ENCODE data around the gene USP48. TPM values are rescaled to one million over a fixed set of nuclear protein-coding genes. Genes with fewer than 3 reads are reported as not detected.

The USP48 gene
- total and polyA plus RNA-seq, 2 donors (not counting 1 experiment from before 2014, with no cell fraction given): 34.1 to 45.6 TPM

GRCh38 chr1:21801100-21801499 lies 18.2 kb upstream of the USP48 start:
- Histone ChIP-seq H4K20me1 (ENCODE audit: control insufficient read depth, extremely low read depth, insufficient read depth, low read length) (no peaks in the 10 kb centered on the region), H2AFZ (ENCODE audit: low read length) (no peak overlapping the region), H3K36me3 (ENCODE audit: control insufficient read depth, insufficient read depth, low read length) (no peaks in the 10 kb centered on the region), H3K9ac (ENCODE audit: insufficient read depth, low read length) (no peak overlapping the region), H3K79me2 (ENCODE audit: control insufficient read depth, insufficient read depth, low read length) (no peaks in the 10 kb centered on the region), H3K4me1 (ENCODE audit: control insufficient read depth, extremely low read depth, insufficient read depth, low read length) (no peaks in the 10 kb centered on the region), H3K4me3 (replicated peaks in 1 of 4; ENCODE audit: control extremely low read depth in 1 of 4, insufficient read depth in 1 of 4, low read depth in 3 of 4, low read length in 4 of 4) (no peak overlapping the region), H3K9me3 (ENCODE audit: control insufficient read depth, insufficient read depth, low read depth, low read length) (no peaks in the 10 kb centered on the region), H3K4me2 (ENCODE audit: extremely low read depth, insufficient read depth, low read length) (no peak overlapping the region), H3K27ac (ENCODE audit: insufficient read depth, low read length) (no peak overlapping the region), H3K27me3 (ENCODE audit: control insufficient read depth, insufficient read depth, low read length) (no peaks in the 10 kb centered on the region)
- peak in 1 of 2 donors; percentile 43 for DNase-seq (ENCODE audit: low read depth in 2 of 2)
- TF ChIP-seq CTCF (conservative IDR thresholded peaks at IDR 0.05 in 1 of 2, IDR thresholded peaks at IDR 0.05 in 1 of 2; ENCODE audit: low read depth in 1 of 2, low read length in 2 of 2) (no peak), EZH2 (IDR thresholded peaks at IDR 0.05; ENCODE audit: low read length, missing control alignments) (no peak)

- Histone ChIP-seq H3K79me2 (ENCODE audit: control insufficient read depth, insufficient read depth, low read length) (no peaks in the 10 kb centered on the region), H3K27me3 (ENCODE audit: control insufficient read depth, insufficient read depth, low read length) (no peaks in the 10 kb centered on the region), H3K9ac (ENCODE audit: insufficient read depth, low read length) (no peak overlapping the region), H4K20me1 (ENCODE audit: control insufficient read depth, extremely low read depth, insufficient read depth, low read length) (no peaks in the 10 kb centered on the region), H3K9me3 (ENCODE audit: control insufficient read depth, insufficient read depth, low read depth, low read length) (no peaks in the 10 kb centered on the region), H3K4me2 (ENCODE audit: extremely low read depth, insufficient read depth, low read length) (no peak overlapping the region), H3K4me3 (replicated peaks in 1 of 4; ENCODE audit: control extremely low read depth in 1 of 4, insufficient read depth in 1 of 4, low read depth in 3 of 4, low read length in 4 of 4) (no peak overlapping the region), H3K4me1 (ENCODE audit: control insufficient read depth, extremely low read depth, insufficient read depth, low read length) (no peaks in the 10 kb centered on the region), H2AFZ (ENCODE audit: low read length) (no peak overlapping the region), H3K36me3 (ENCODE audit: control insufficient read depth, insufficient read depth, low read length) (no peaks in the 10 kb centered on the region), H3K27ac (ENCODE audit: insufficient read depth, low read length) (no peak overlapping the region)
- TF ChIP-seq EZH2 (IDR thresholded peaks at IDR 0.05; ENCODE audit: low read length, missing control alignments) (no peak), CTCF (conservative IDR thresholded peaks at IDR 0.05 in 1 of 2, IDR thresholded peaks at IDR 0.05 in 1 of 2; ENCODE audit: low read depth in 1 of 2, low read length in 2 of 2) (no peak)
- DNase-seq (ENCODE audit: low read depth in 2 of 2): no peak
Measured at GRCh38 chr1:21799730-21800129, 16.8 kb upstream of the USP48 start.

GRCh38 chr1:21795075-21795474 lies 12.1 kb upstream of the USP48 start:
- no peak for DNase-seq (ENCODE audit: low read depth in 2 of 2)
- Histone ChIP-seq H3K79me2 (ENCODE audit: control insufficient read depth, insufficient read depth, low read length) (no peaks in the 10 kb centered on the region), H3K4me1 (ENCODE audit: control insufficient read depth, extremely low read depth, insufficient read depth, low read length) (no peaks in the 10 kb centered on the region), H3K4me3 (replicated peaks in 1 of 4; ENCODE audit: control extremely low read depth in 1 of 4, insufficient read depth in 1 of 4, low read depth in 3 of 4, low read length in 4 of 4) (no peak overlapping the region), H3K36me3 (ENCODE audit: control insufficient read depth, insufficient read depth, low read length) (no peaks in the 10 kb centered on the region), H4K20me1 (ENCODE audit: control insufficient read depth, extremely low read depth, insufficient read depth, low read length) (no peaks in the 10 kb centered on the region), H3K27me3 (ENCODE audit: control insufficient read depth, insufficient read depth, low read length) (no peaks in the 10 kb centered on the region), H3K9ac (ENCODE audit: insufficient read depth, low read length) (no peak overlapping the region), H3K9me3 (ENCODE audit: control insufficient read depth, insufficient read depth, low read depth, low read length) (no peaks in the 10 kb centered on the region), H3K27ac (ENCODE audit: insufficient read depth, low read length) (no peak overlapping the region), H3K4me2 (ENCODE audit: extremely low read depth, insufficient read depth, low read length) (no peak overlapping the region), H2AFZ (ENCODE audit: low read length) (no peak overlapping the region)
- no peak for TF ChIP-seq EZH2 (IDR thresholded peaks at IDR 0.05; ENCODE audit: low read length, missing control alignments)
- no peak for TF ChIP-seq CTCF (conservative IDR thresholded peaks at IDR 0.05 in 1 of 2, IDR thresholded peaks at IDR 0.05 in 1 of 2; ENCODE audit: low read depth in 1 of 2, low read length in 2 of 2)
